HepG2 (cell line): ENCODE results near the gene MRPL43. TPM values are rescaled to one million over a fixed set of nuclear protein-coding genes. Genes with fewer than 3 reads are reported as not detected.

Experiments
- BRD4 ChIP-seq: sonication (generic); formaldehyde crosslinking; IDR thresholded peaks from 2 replicates; pipeline ENCODE4 v1.4.0; 2020; ENCODE audit warnings: missing genetic modification reagents
- FOSL1 ChIP-seq: sonication (generic); formaldehyde crosslinking; IDR thresholded peaks from 2 replicates; pipeline ENCODE4 v1.9.0; 2021; ENCODE audit warnings: missing genetic modification reagents, borderline replicate concordance
- MXD4 ChIP-seq: IDR thresholded peaks from 2 replicates; pipeline ENCODE4 v1.6.1; 2016; ENCODE audit warnings: mild to moderate bottlenecking, missing biosample characterization, missing genetic modification reagents
- NBN ChIP-seq: fragments of 450-650 bp; conservative IDR thresholded peaks from 2 replicates; pipeline ENCODE4 v1.6.1; 2017
- NONO ChIP-seq, 2 experiments: fragments of 450-650 bp in 1 of 2; sonication (generic) in 1 of 2; formaldehyde crosslinking in 1 of 2; IDR thresholded peaks in 1 of 2; conservative IDR thresholded peaks in 1 of 2; 2 replicates each; pipeline versions ENCODE4 v1.6.1 to v1.8.0; 2017 to 2022; ENCODE audit warnings: mild to moderate bottlenecking in 1 of 2, missing genetic modification reagents in 1 of 2, moderate library complexity in 1 of 2
- NR2F1 ChIP-seq, 2 experiments: fragments of 450-650 bp in 1 of 2; formaldehyde crosslinking in 1 of 2; IDR thresholded peaks; 2 replicates each; pipeline versions ENCODE4 v1.5.0 to v1.6.1; 2016 to 2020; ENCODE audit warnings: mild to moderate bottlenecking in 1 of 2, missing compliant biosample characterization in 1 of 2, missing genetic modification reagents in 1 of 2, moderate library complexity in 1 of 2
- PPARG ChIP-seq: conservative IDR thresholded peaks from 2 replicates; pipeline ENCODE4 v1.6.1; 2016; ENCODE audit warnings: missing biosample characterization, missing genetic modification reagents
- SMARCE1 ChIP-seq: fragments of 450-650 bp; IDR thresholded peaks from 2 replicates; pipeline ENCODE4 v1.6.1; 2017; ENCODE audit warnings: borderline replicate concordance
- ZMYM3 ChIP-seq: sonication (generic); formaldehyde crosslinking; IDR thresholded peaks from 2 replicates; pipeline ENCODE4 v1.5.1; 2020; ENCODE audit warnings: mild to moderate bottlenecking, missing genetic modification reagents
- ZNF205 ChIP-seq: IDR thresholded peaks from 2 replicates; pipeline ENCODE4 v1.6.1; 2018; ENCODE audit warnings: missing biosample characterization, missing genetic modification reagents
- ZNF282 ChIP-seq: fragments of 450-650 bp; IDR thresholded peaks from 2 replicates; pipeline ENCODE4 v1.6.1; 2018; ENCODE audit not compliant: partially characterized antibody
- ZNF678 ChIP-seq: sonication (generic); formaldehyde crosslinking; IDR thresholded peaks from 2 replicates; pipeline ENCODE4 v1.4.0; 2020; ENCODE audit warnings: mild to moderate bottlenecking, missing genetic modification reagents
- ZNF746 ChIP-seq: sonication (generic); formaldehyde crosslinking; IDR thresholded peaks from 2 replicates; pipeline ENCODE4 v1.8.0; 2022; ENCODE audit warnings: mild to moderate bottlenecking, missing genetic modification reagents
- ZSCAN25 ChIP-seq: sonication (generic); formaldehyde crosslinking; IDR thresholded peaks from 2 replicates; pipeline ENCODE4 v1.8.0; 2022; ENCODE audit warnings: mild to moderate bottlenecking, missing genetic modification reagents
- polyA plus RNA-seq, 8 experiments: library from polyadenylated mRNA; depleted of rRNA in 3 of 8; stranded (reverse) in 7 of 8; unstranded in 1 of 8; fragments of >200 nt; fragmentation: Illumina TruSeq in 4 of 8; extraction: Trizol in 4 of 8; gene quantifications; 2 replicates each; pipeline versions ENCODE4 v1.2.1 to v1.2.3, GENCODE V29; 2011 to 2016; ENCODE audit warnings: low read depth in 4 of 8, missing spikeins in 1 of 8, mixed read lengths in 1 of 8; ENCODE audit not compliant: insufficient read depth in 1 of 8
- total RNA-seq, 5 experiments: library from RNA; depleted of rRNA; stranded (reverse); fragments of >200 nt; fragmentation: Illumina TruSeq; extraction: Trizol; gene quantifications; 2 replicates each; pipeline ENCODE4 v1.2.3, GENCODE V29; 2016; ENCODE audit warnings: low read depth in 1 of 5
- TF ChIP-seq, protein P1 (sequence below): sonication (generic); formaldehyde crosslinking; IDR thresholded peaks from 2 replicates; pipeline ENCODE4 v1.5.1; 2020; ENCODE audit warnings: missing genetic modification reagents, mild to moderate bottlenecking, borderline replicate concordance
- TF ChIP-seq, protein P2 (sequence below): sonication (generic); formaldehyde crosslinking; IDR thresholded peaks from 2 replicates; pipeline ENCODE4 v1.5.1; 2020; ENCODE audit warnings: missing genetic modification reagents, mild to moderate bottlenecking, borderline replicate concordance
- TF ChIP-seq, protein P3 (sequence below): sonication (generic); formaldehyde crosslinking; IDR thresholded peaks from 2 replicates; pipeline ENCODE4 v1.4.0; 2020; ENCODE audit warnings: missing genetic modification reagents, borderline replicate concordance
- TF ChIP-seq, protein P4 (sequence below): sonication (generic); formaldehyde crosslinking; IDR thresholded peaks from 2 replicates; pipeline ENCODE4 v1.5.1; 2020; ENCODE audit warnings: missing genetic modification reagents, mild to moderate bottlenecking, borderline replicate concordance
- TF ChIP-seq, protein P5 (sequence below): sonication (generic); formaldehyde crosslinking; IDR thresholded peaks from 2 replicates; pipeline ENCODE4 v1.5.1; 2020; ENCODE audit warnings: mild to moderate bottlenecking, missing genetic modification reagents, moderate library complexity

Gene MRPL43
- total and polyA plus RNA-seq, 2 of the 13 experiments (the other 11 are each of a cell fraction or from before 2014, with no cell fraction given), result 71.0 to 73.7 TPM

DNA sequence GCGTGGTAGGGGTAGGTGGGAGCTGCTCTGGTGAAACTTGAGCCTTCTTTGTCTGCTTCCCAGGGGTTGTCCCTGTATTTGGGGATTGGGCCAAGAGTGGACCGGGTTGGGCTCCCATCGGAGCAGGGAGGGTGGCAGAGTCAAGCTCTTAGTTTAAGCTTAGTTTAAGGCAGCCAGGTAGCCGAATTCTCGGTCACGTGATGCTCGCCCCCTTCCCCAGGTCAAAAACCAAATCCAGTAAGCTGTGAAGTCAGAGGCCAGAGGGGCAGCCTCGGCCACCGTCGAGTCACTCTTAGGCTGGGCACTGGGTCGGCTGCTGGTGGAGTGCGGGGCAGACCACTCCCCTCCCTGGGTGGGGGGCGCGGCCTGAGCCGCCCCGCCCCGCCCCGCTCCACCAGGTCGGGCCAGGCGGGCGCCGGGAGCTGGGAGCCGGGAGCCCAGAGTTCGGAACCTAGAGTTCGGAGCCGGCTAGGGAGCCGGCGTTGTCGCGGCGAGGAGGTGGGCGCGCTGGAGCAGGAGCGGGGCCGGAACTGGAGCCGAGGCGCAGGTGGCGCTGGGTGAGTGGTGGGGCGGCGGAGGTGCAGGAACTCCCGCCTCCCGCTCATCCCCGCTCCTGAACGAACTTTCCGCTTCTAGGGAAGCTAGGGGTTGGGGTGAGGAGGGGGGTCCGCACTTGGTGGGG lies 9.5 kb upstream of the MRPL43 start (continued):
- TF ChIP-seq, protein P1, sequence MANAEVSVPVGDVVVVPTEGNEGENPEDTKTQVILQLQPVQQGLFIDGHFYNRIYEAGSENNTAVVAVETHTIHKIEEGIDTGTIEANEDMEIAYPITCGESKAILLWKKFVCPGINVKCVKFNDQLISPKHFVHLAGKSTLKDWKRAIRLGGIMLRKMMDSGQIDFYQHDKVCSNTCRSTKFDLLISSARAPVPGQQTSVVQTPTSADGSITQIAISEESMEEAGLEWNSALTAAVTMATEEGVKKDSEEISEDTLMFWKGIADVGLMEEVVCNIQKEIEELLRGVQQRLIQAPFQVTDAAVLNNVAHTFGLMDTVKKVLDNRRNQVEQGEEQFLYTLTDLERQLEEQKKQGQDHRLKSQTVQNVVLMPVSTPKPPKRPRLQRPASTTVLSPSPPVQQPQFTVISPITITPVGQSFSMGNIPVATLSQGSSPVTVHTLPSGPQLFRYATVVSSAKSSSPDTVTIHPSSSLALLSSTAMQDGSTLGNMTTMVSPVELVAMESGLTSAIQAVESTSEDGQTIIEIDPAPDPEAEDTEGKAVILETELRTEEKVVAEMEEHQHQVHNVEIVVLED (CRISPR knock-in tag), result no peak
- TF ChIP-seq, protein P2, sequence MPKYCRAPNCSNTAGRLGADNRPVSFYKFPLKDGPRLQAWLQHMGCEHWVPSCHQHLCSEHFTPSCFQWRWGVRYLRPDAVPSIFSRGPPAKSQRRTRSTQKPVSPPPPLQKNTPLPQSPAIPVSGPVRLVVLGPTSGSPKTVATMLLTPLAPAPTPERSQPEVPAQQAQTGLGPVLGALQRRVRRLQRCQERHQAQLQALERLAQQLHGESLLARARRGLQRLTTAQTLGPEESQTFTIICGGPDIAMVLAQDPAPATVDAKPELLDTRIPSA (CRISPR knock-in tag), result no peak
- TF ChIP-seq ZNF746 (CRISPR knock-in tag) (no peak), PPARG (CRISPR knock-in tag) (no peak), NR2F1 (CRISPR knock-in tag; IDR thresholded peaks at IDR 0.05) (no peak), FOSL1 (CRISPR knock-in tag) (no peak), MXD4 (0 out of 2 replicates have a peak, but pooled peaks have one; percentile 5), NONO (IDR thresholded peaks at IDR 0.05) (no peak), NONO (CRISPR knock-in tag; conservative IDR thresholded peaks at IDR 0.05) (no peak; the same call in 1 of the 2 replicates), ZSCAN25 (no peak), BRD4 (CRISPR knock-in tag) (no peak), ZMYM3 (CRISPR knock-in tag) (no peak), SMARCE1 (no peak), ZNF678 (CRISPR knock-in tag) (no peak; the same call in 1 of the 2 replicates), ZNF282 (no peak), NBN (no peak), ZNF205 (CRISPR knock-in tag) (no peak)
- TF ChIP-seq, protein P3, sequence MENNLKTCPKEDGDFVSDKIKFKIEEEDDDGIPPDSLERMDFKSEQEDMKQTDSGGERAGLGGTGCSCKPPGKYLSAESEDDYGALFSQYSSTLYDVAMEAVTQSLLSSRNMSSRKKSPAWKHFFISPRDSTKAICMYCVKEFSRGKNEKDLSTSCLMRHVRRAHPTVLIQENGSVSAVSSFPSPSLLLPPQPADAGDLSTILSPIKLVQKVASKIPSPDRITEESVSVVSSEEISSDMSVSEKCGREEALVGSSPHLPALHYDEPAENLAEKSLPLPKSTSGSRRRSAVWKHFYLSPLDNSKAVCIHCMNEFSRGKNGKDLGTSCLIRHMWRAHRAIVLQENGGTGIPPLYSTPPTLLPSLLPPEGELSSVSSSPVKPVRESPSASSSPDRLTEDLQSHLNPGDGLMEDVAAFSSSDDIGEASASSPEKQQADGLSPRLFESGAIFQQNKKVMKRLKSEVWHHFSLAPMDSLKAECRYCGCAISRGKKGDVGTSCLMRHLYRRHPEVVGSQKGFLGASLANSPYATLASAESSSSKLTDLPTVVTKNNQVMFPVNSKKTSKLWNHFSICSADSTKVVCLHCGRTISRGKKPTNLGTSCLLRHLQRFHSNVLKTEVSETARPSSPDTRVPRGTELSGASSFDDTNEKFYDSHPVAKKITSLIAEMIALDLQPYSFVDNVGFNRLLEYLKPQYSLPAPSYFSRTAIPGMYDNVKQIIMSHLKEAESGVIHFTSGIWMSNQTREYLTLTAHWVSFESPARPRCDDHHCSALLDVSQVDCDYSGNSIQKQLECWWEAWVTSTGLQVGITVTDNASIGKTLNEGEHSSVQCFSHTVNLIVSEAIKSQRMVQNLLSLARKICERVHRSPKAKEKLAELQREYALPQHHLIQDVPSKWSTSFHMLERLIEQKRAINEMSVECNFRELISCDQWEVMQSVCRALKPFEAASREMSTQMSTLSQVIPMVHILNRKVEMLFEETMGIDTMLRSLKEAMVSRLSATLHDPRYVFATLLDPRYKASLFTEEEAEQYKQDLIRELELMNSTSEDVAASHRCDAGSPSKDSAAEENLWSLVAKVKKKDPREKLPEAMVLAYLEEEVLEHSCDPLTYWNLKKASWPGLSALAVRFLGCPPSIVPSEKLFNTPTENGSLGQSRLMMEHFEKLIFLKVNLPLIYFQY, result peak; percentile 70; the same call in 1 of the 2 replicates
- TF ChIP-seq, protein P4, sequence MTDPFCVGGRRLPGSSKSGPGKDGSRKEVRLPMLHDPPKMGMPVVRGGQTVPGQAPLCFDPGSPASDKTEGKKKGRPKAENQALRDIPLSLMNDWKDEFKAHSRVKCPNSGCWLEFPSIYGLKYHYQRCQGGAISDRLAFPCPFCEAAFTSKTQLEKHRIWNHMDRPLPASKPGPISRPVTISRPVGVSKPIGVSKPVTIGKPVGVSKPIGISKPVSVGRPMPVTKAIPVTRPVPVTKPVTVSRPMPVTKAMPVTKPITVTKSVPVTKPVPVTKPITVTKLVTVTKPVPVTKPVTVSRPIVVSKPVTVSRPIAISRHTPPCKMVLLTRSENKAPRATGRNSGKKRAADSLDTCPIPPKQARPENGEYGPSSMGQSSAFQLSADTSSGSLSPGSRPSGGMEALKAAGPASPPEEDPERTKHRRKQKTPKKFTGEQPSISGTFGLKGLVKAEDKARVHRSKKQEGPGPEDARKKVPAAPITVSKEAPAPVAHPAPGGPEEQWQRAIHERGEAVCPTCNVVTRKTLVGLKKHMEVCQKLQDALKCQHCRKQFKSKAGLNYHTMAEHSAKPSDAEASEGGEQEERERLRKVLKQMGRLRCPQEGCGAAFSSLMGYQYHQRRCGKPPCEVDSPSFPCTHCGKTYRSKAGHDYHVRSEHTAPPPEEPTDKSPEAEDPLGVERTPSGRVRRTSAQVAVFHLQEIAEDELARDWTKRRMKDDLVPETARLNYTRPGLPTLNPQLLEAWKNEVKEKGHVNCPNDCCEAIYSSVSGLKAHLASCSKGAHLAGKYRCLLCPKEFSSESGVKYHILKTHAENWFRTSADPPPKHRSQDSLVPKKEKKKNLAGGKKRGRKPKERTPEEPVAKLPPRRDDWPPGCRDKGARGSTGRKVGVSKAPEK (CRISPR knock-in tag), result no peak
- TF ChIP-seq, protein P5, sequence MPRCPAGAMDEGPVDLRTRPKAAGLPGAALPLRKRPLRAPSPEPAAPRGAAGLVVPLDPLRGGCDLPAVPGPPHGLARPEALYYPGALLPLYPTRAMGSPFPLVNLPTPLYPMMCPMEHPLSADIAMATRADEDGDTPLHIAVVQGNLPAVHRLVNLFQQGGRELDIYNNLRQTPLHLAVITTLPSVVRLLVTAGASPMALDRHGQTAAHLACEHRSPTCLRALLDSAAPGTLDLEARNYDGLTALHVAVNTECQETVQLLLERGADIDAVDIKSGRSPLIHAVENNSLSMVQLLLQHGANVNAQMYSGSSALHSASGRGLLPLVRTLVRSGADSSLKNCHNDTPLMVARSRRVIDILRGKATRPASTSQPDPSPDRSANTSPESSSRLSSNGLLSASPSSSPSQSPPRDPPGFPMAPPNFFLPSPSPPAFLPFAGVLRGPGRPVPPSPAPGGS (CRISPR knock-in tag), result no peak
